Naive thymus-derived CD4-positive, alpha-beta T cell (primary cell): ENCODE data around the gene RRAD. TPM values are rescaled to one million over a fixed set of nuclear protein-coding genes. Genes with fewer than 3 reads are reported as not detected.
"Not testable (repeated sequence)": the region's sequence is repeated elsewhere in the genome, so short reads cannot be mapped to it uniquely, and the experiment has no call there.

ENCODE experiments used
- ATAC-seq: fragments of 150-1000 bp; cut with Tn5 transposase; 2 replicates; pipeline ENCODE4 v1.10.0; 2021; ENCODE audit warnings: mild to moderate bottlenecking, moderate library complexity
- CTCF ChIA-PET: fragments of 350-600 bp; sonication (Branson Sonifier 250); formaldehyde crosslinking; loops from one replicate; lab custom pipeline; 2021; ENCODE audit warnings: antibody characterized with exemption; lab: Charles Lee
- POLR2A ChIA-PET: fragments of 350-600 bp; sonication (Branson Sonifier 250); formaldehyde crosslinking; loops from one replicate; lab custom pipeline; 2021; ENCODE audit warnings: antibody characterized with exemption, inconsistent platforms; lab: Charles Lee
- DNase-seq, 9 donors: peaks; one replicate each; pipeline versions ENCODE4 v3.0.0 to v3.0.0-alpha.2; 2020 to 2022; ENCODE audit warnings: mixed read lengths in 1 of 9
- H3K27ac ChIP-seq: one replicate; pipeline ENCODE4 v1.7.0; 2013; ENCODE audit warnings: mild to moderate bottlenecking, low read depth, low read length, moderate library complexity
- H3K27me3 ChIP-seq, 2 donors: one replicate each; pipeline ENCODE4 v1.7.0; 2013; ENCODE audit warnings: low read length in 2 of 2, mild to moderate bottlenecking in 2 of 2, moderate library complexity in 2 of 2; ENCODE audit not compliant: control insufficient read depth in 2 of 2, insufficient read depth in 2 of 2
- H3K36me3 ChIP-seq, 3 experiments: 1 replicate in 2 of 3; 2 replicates in 1 of 3; pipeline ENCODE4 v1.7.0; 2013; ENCODE audit warnings: low read length in 3 of 3, mild to moderate bottlenecking in 3 of 3, moderate library complexity in 1 of 3; ENCODE audit not compliant: insufficient read depth in 3 of 3, control insufficient read depth in 2 of 3
- H3K4me1 ChIP-seq, 2 donors: one replicate each; pipeline ENCODE4 v1.7.0; 2013; ENCODE audit warnings: low read length in 2 of 2, mild to moderate bottlenecking in 2 of 2, moderate library complexity in 1 of 2; ENCODE audit not compliant: control insufficient read depth in 2 of 2, insufficient read depth in 2 of 2
- H3K4me3 ChIP-seq: 2 replicates; pipeline ENCODE4 v1.7.0; 2013; ENCODE audit warnings: mild to moderate bottlenecking, low read length
- H3K9me3 ChIP-seq, 3 experiments: 1 replicate in 2 of 3; 2 replicates in 1 of 3; pipeline ENCODE4 v1.7.0; 2013; ENCODE audit warnings: low read length in 3 of 3; ENCODE audit not compliant: control insufficient read depth in 2 of 3
- H3K27ac Mint-ChIP-seq, 9 donors: one replicate each; pipeline ENCODE4 v1.8.0; 2020 to 2022; ENCODE audit warnings: mixed read lengths in 9 of 9, mild to moderate bottlenecking in 8 of 9, moderate library complexity in 5 of 9, inconsistent platforms in 2 of 9
- H3K27me3 Mint-ChIP-seq, 5 donors: one replicate each; pipeline ENCODE4 v1.8.0; 2021 to 2022; ENCODE audit warnings: mixed read lengths in 5 of 5, mild to moderate bottlenecking in 1 of 5
- H3K36me3 Mint-ChIP-seq, 5 donors: one replicate each; pipeline ENCODE4 v1.8.0; 2020 to 2022; ENCODE audit warnings: mixed read lengths in 5 of 5, mild to moderate bottlenecking in 3 of 5, inconsistent platforms in 1 of 5
- H3K4me1 Mint-ChIP-seq, 7 donors: one replicate each; pipeline ENCODE4 v1.8.0; 2020 to 2022; ENCODE audit warnings: mixed read lengths in 7 of 7, mild to moderate bottlenecking in 3 of 7, inconsistent platforms in 1 of 7
- H3K4me3 Mint-ChIP-seq, 10 donors: one replicate each; pipeline ENCODE4 v1.8.0; 2020 to 2022; ENCODE audit warnings: mild to moderate bottlenecking in 10 of 10, mixed read lengths in 10 of 10, moderate library complexity in 6 of 10, inconsistent platforms in 2 of 10
- H3K9me3 Mint-ChIP-seq, 11 donors: one replicate each; pipeline ENCODE4 v1.8.0; 2020 to 2022; ENCODE audit warnings: mixed read lengths in 11 of 11, mild to moderate bottlenecking in 4 of 11, inconsistent platforms in 1 of 11, moderate library complexity in 1 of 11
- intact Hi-C, 2 donors: fragments of 100-400 bp; cut with micrococcal nuclease; formaldehyde crosslinking; loops; one replicate each; pipeline ENCODE4 v1.15.1; 2023
- polyA plus RNA-seq, 2 donors: library from polyadenylated mRNA; unstranded; fragments of 300-500 nt; fragmentation: Illumina TruSeq; gene quantifications; one replicate each; pipeline ENCODE4 v1.2.3, GENCODE V29; 2021
- total RNA-seq, 6 experiments: library from RNA in 5 of 6; stranded (reverse) in 5 of 6; gene quantifications; 1 replicate in 5 of 6; 2 replicates in 1 of 6; pipeline ENCODE4 v1.2.3 and lab custom pipeline; 2021 to 2026

Gene RRAD
- total and polyA plus RNA-seq, 7 experiments from 2014 or later, result 0.24 to 1.6 (median 0.88) TPM; not detected in 2

DNA sequence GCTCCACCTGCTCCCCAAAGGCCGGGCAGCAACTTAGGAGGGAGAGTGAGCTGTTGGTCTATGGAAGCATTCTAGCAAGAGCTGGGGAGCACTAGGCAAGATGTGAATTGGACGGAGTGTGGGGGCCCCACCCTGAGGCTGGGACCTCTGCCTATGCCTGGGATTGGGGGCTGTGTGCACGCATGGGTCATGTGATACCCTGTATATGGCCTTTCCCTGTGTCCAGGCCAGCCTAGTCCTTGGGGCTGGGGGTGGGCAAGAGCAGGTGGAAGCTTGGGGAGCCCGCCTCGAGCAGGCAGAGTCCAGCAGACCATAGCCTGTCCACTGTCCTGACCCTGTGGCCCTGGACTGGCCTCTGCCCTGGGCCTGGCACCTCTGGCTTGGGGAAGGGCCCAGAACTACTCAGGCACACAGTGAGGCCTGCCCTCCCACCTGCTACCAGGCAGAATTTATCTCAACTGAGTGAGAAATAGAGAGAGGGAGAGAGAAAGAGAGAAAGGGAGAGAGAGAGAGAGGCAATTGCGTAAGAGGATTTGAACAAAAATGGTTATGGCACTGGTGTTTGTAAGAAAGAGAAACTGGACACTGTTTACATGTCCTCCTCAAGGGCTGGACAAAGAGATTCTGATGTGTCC, 25.9 kb downstream of the RRAD start:
- ChIA-PET CTCF (no interaction called here), POLR2A (no interaction called here)
- intact Hi-C loops, result loop anchor here in 1 of 2 donors (5.0 to 10.0 kb wide), 2 partner anchors 48 to 115 kb away; no protein-coding TSS in a partner anchor
- ATAC-seq (no peak), DNase-seq (no peak)
- no peaks in the 10 kb centered on the region for H3K27me3 ChIP-seq
- no peaks in the 10 kb centered on the region for H3K9me3 ChIP-seq
- no peak overlapping the region for H3K4me3 ChIP-seq
- no peak overlapping the region for H3K27ac ChIP-seq
- H3K36me3 ChIP-seq, result no peaks in the 10 kb centered on the region
- Mint-ChIP-seq H3K9me3 (no peaks in the 10 kb centered on the region), H3K27ac (no peak overlapping the region), H3K27me3 (no peaks in the 10 kb centered on the region), H3K4me1 (peaks cover 0 to 12% (median 3%) of the 10 kb centered on the region in 7 donors), H3K36me3 (no peaks in the 10 kb centered on the region), H3K4me3 (no peak overlapping the region)
- no peaks in the 10 kb centered on the region for H3K4me1 ChIP-seq

DNA sequence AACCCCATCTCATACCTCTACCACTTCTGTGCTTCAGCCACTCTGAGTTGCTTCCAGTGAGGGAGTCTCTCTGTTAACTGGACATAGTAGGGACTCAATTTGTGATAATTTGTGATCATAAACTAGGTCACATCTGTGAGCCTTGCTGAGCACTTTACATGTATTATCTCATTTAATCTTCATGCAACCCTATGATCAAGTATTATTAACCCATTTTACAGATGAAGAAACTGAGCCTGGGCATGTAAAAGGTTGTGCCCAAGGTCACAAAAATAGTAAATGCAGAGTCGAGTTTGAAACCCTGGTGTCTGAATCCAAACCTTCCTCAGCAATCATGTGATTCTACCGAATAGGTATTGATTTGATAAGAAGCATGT, 26.4 kb downstream of the RRAD start:
- no peak overlapping the region for H3K27ac Mint-ChIP-seq
- H3K9me3 Mint-ChIP-seq, result no peaks in the 10 kb centered on the region
- H3K4me3 Mint-ChIP-seq, result no peak overlapping the region
- no peaks in the 10 kb centered on the region for H3K4me1 ChIP-seq
- intact Hi-C loops, result loop anchor here in 1 of 2 donors (5.0 to 10.0 kb wide), 2 partner anchors 48 to 116 kb away; no protein-coding TSS in a partner anchor
- no peaks in the 10 kb centered on the region for H3K9me3 ChIP-seq
- DNase-seq, result no peak
- no peaks in the 10 kb centered on the region for H3K36me3 Mint-ChIP-seq
- no peaks in the 10 kb centered on the region for H3K36me3 ChIP-seq
- no peak overlapping the region for H3K27ac ChIP-seq
- H3K4me3 ChIP-seq, result no peak overlapping the region
- ChIA-PET CTCF (no interaction called here), POLR2A (interaction anchor here (1.3 kb wide), 1 partner anchor 16 kb away, joined by 3 read pairs; no protein-coding TSS in a partner anchor)
- H3K27me3 Mint-ChIP-seq, result no peaks in the 10 kb centered on the region
- H3K4me1 Mint-ChIP-seq, result peaks cover 0 to 13% (median 3%) of the 10 kb centered on the region in 7 donors
- no peak for ATAC-seq
- H3K27me3 ChIP-seq, result no peaks in the 10 kb centered on the region

DNA sequence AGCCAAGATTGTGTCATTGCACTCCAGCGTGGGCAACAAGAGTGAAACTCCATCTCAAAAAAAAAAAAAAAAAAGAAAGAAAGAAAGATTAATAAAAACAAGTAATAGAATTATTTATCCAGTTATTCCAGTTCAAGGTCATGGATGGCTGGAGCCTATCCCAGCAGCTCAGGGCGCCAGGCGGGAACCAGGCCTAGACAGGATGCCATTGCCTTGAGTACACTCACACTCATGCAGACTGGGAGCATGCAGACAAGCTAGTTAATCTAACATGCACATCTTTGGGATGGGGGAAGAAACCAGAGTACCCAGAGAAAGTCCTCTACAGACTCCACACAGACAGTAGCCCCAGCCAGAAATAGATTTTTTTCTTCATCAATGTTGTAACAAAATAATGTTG, 27.1 kb downstream of the RRAD start:
- Histone ChIP-seq H3K36me3 (no peaks in the 10 kb centered on the region), H3K9me3 (no peaks in the 10 kb centered on the region), H3K4me1 (no peaks in the 10 kb centered on the region), H3K27me3 (no peaks in the 10 kb centered on the region), H3K27ac (no peak overlapping the region), H3K4me3 (no peak overlapping the region)
- Mint-ChIP-seq H3K9me3 (no peaks in the 10 kb centered on the region), H3K36me3 (peaks cover 0 to under 1% (median 0%) of the 10 kb centered on the region in 5 donors), H3K4me1 (peaks cover 0 to 15% (median 5%) of the 10 kb centered on the region in 7 donors), H3K27ac (no peak overlapping the region), H3K27me3 (no peaks in the 10 kb centered on the region), H3K4me3 (no peak overlapping the region)
- DNase-seq (no peak), ATAC-seq (no peak)
- ChIA-PET CTCF (no interaction called here), POLR2A (interaction anchor here (1.0 to 1.3 kb wide), 2 partner anchors 16 to 17 kb away, joined by 3 read pairs; partner anchors contain the start of gene PDP2)
- intact Hi-C loops, result loop anchor here in 1 of 2 donors (5.0 to 10.0 kb wide), 2 partner anchors 49 to 117 kb away; no protein-coding TSS in a partner anchor

DNA sequence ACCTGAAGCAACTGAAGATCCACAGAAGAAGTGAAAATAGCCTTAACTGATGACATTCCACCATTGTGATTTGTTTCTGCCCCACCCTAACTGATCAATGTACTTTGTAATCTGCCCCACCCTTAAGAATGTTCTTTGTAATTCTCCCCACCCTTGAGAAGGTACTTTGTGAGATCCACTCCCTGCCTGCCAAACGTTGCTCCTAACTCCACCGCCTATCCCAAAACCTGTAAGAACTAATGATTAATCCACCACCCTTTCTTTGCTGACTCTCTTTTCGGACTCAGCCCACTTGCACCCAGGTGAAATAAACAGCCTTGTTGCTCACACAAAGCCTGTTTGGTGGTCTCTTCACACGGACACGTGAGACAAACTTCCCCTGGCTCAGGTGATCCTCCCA, 28.7 kb downstream of the RRAD start:
- not testable (repeated sequence) for H3K27ac Mint-ChIP-seq, H3K9me3 Mint-ChIP-seq, H3K27me3 Mint-ChIP-seq, H3K4me3 Mint-ChIP-seq, ATAC-seq, H3K9me3 ChIP-seq, H3K27me3 ChIP-seq, H3K4me3 ChIP-seq, H3K36me3 ChIP-seq, H3K36me3 Mint-ChIP-seq, H3K4me1 ChIP-seq, H3K27ac ChIP-seq, DNase-seq
- H3K4me1 Mint-ChIP-seq, result peaks cover 0 to 24% (median 12%) of the 10 kb centered on the region in 7 donors
- ChIA-PET CTCF (interaction anchor here (0.6 kb wide), 1 partner anchor 227 kb away, joined by 6 read pairs; no protein-coding TSS in a partner anchor), POLR2A (interaction anchor here (0.7 to 0.9 kb wide), 2 partner anchors 36 to 37 kb away, joined by 3 read pairs; no protein-coding TSS in a partner anchor)
- intact Hi-C loops, result loop anchor here in 1 of 2 donors (5.0 to 10.0 kb wide), 2 partner anchors 51 to 118 kb away; no protein-coding TSS in a partner anchor

- Histone ChIP-seq H3K9me3 (no peaks in the 10 kb centered on the region), H3K27me3 (no peaks in the 10 kb centered on the region), H3K27ac (no peak overlapping the region), H3K4me1 (peaks cover 0 to 3% of the 10 kb centered on the region in 2 donors), H3K4me3 (no peak overlapping the region), H3K36me3 (no peaks in the 10 kb centered on the region)
- Mint-ChIP-seq H3K4me3 (no peak overlapping the region), H3K4me1 (peaks cover 0 to 28% (median 12%) of the 10 kb centered on the region in 7 donors), H3K9me3 (peaks cover 0 to 2% (median 0%) of the 10 kb centered on the region in 11 donors), H3K36me3 (peaks cover 0 to 5% (median 0%) of the 10 kb centered on the region in 5 donors), H3K27ac (peak overlapping the region in 1 of 9 donors; percentile 56), H3K27me3 (no peaks in the 10 kb centered on the region)
- intact Hi-C loops, result loop anchor here (1.0 to 10.0 kb wide), 4 partner anchors 29 to 119 kb away; partner anchors contain the start of gene RRAD (in 1 of the 2)
- DNase-seq, result no peak
- no peak for ATAC-seq
- CTCF ChIA-PET, result interaction anchor here (1.5 kb wide), 1 partner anchor 23 kb away, joined by 4 read pairs; no protein-coding TSS in a partner anchor
- POLR2A ChIA-PET, result interaction anchor here (0.7 kb wide), 1 partner anchor 36 kb away, joined by 3 read pairs; no protein-coding TSS in a partner anchor
Observed at GRCh38 chr16:66895999-66896398, 29.3 kb downstream of the RRAD start.

- H3K27me3 ChIP-seq, result no peaks in the 10 kb centered on the region
- Mint-ChIP-seq H3K36me3 (peaks cover 0 to 5% (median 0%) of the 10 kb centered on the region in 5 donors), H3K4me1 (peaks cover 0 to 28% (median 12%) of the 10 kb centered on the region in 7 donors), H3K4me3 (no peak overlapping the region), H3K27ac (peak overlapping the region in 3 of 9 donors; percentile 34 to 56 (median 51)), H3K27me3 (no peaks in the 10 kb centered on the region), H3K9me3 (peaks cover 0 to 2% (median 0%) of the 10 kb centered on the region in 11 donors)
- H3K4me3 ChIP-seq, result no peak overlapping the region
- H3K36me3 ChIP-seq, result no peaks in the 10 kb centered on the region
- intact Hi-C loops, result loop anchor here (1.0 to 10.0 kb wide), 4 partner anchors 30 to 119 kb away; partner anchors contain the start of gene RRAD (in 1 of the 2)
- H3K4me1 ChIP-seq, result peaks cover 0 to 3% of the 10 kb centered on the region in 2 donors
- CTCF ChIA-PET, result interaction anchor here (0.7 to 1.5 kb wide), 3 partner anchors 23 to 28 kb away, joined by 3 to 4 read pairs (median 4); partner anchors contain the start of gene CDH16
- no peak for ATAC-seq
- H3K9me3 ChIP-seq, result no peaks in the 10 kb centered on the region
- POLR2A ChIA-PET, result no interaction called here
- no peak overlapping the region for H3K27ac ChIP-seq
- no peak for DNase-seq
Observed at GRCh38 chr16:66895689-66895979, 29.7 kb downstream of the RRAD start.
